Tongue (tissue), 2 donors: ENCODE measurements around the gene HOXB4. TPM values are rescaled to one million over a fixed set of nuclear protein-coding genes. Genes with fewer than 3 reads are reported as not detected.

Source experiments
- DNase-seq: peaks from one replicate; pipeline ENCODE4 v3.0.0-alpha.2; 2015
- total RNA-seq: library from RNA; depleted of rRNA; stranded (reverse); fragments of >200 nt; gene quantifications from one replicate; pipeline ENCODE4 v1.2.3, GENCODE V29; 2014

The HOXB4 gene
- 0.92 TPM for total RNA-seq

DNA sequence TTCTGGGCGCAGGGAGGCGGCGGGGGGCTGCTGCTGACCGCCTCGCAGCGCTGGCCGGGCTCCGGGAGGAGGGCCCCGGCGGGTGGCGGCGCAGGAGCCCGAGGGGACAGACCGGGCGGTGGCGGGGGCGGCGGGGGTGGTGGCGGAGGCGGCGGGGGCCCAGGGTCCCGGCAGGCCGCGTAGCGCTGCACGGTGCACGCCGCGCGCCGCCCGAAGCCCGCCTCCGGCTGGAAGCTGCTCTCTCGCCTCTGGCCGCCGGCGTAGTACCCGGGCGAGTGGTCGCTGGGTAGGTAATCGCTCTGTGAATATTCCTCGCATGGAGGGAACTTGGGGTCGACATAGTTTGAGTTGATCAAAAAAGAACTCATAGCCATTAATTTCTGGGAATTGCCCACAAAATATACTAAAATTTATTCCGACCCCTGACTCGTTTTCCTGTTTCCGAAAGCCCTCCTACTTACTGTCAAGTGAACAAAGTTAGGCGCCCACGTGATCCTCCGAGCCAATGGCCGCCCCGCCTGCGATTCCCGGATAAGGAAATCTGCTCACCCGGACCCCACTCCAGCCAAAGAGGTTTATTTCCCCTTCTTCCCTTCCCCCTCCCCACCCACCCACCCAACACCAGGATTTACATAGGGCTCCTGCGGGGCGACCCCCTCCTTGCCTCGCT is at the start of gene HOXB4:
Gene HOXB4, minus strand, starts transcription at position 405 of the 670 bp plus-strand sequence. Its CDS starts 31 bp downstream, at position 374.
- peak; percentile 82 for DNase-seq

DNA sequence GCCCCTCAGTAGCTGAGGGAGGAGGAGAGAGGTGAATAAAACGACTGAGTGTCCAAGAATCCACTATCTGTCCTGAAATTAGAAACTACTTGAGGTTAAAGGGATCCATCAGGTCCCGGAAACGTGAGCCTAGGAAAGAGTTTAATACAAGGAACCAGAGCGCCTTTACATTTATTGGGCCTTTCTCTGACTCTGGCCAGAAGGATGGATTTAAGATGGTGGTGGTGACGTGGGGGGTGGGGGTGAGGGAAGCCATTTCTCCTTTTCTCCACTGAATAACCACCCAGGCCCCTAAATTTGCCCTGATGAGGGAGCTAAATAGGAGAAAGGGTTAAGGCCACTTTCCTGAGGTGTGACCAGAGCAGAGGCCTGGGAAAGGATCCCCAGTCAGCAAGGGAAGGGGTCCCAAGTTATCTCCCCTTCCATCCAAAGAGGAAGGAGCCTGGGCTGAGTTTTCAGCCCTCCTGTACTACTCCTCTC is 49.0 kb upstream of the HOXB4 start:
- no peak for DNase-seq

DNA sequence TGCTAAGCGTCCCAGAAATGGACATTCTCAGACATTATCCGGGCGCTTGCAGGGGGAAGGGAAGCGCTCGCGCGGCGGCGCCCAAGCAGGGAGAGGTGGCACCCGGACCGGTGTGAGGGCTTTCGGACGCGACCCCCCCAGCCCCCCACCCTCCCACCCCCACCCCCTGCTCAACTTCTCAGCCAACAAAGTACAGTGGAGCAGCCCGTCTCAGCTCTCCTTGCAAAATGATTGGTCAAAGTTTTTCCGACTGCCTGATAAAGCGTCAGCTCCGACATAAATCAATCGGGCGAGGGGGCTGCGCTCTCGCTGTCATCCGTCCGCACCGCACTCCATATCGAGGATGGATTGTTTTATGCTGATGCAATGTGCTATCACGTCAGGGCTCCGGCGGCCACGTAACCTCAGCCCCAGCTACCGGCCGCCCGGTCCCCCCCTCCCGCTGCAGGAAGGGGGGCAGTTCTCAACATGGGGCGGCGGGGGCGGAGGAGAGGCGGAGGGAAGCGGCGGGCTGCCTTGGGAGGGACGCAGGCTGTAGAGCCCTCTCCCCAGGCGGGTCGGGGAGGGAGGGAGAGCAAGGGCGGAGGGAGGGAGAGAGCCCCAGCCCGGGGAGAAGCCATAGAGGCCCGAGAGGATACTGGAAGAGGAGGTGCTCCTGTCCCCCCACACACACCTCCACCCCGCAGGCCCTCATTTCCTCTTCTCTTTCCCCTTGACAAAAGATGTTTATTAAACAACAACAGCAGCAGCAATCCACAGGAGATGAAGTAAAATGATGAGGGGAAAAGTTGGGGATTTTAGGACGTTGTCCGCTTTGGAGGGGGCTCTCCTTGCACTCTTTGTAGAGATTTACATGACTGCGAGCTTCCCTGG is 48.3 kb upstream of the HOXB4 start, which contains the start of gene HOXB9:
Gene HOXB9, minus strand, starts transcription at position 114 of the 873 bp plus-strand sequence. Its CDS starts 89 bp downstream, at position 25.
- no peak for DNase-seq

DNA sequence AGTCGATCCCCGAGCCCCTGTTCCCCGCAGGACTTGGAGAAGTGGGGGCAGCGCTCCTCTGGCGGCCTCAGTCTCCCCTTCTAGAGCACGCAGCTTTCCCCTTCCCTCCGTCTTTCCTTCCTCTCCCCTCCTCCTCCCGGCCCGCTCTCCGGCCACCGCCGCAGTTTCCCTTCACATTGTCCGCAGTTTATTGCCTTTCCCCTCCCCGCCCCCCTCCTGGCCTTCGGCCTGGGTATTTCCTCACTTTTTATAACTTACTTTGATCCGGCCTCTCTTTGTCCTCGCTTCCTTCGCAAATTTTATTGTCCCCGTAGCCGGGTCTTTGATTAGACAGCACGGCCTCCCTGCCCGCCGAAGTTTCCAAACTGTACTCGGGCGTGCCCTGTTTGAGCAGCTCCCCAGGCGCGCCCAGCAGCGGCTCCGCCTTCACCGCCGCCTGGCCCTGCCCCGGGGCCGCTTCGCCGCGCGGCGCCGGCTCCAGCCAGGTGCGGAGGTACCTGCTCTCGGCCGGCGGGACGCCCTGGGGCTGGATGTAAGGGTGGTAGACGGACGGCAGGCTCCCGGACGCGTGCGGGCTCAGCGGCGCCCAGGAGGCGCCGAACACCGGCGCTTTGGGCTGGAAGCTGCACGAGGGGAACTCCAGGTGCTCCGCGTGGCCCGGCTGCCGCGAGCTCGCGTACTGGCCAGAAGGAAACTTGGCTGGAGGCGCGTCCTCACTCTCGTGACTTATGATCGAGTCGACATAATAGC is 47.5 kb upstream of the HOXB4 start:
- DNase-seq, result no peak

DNA sequence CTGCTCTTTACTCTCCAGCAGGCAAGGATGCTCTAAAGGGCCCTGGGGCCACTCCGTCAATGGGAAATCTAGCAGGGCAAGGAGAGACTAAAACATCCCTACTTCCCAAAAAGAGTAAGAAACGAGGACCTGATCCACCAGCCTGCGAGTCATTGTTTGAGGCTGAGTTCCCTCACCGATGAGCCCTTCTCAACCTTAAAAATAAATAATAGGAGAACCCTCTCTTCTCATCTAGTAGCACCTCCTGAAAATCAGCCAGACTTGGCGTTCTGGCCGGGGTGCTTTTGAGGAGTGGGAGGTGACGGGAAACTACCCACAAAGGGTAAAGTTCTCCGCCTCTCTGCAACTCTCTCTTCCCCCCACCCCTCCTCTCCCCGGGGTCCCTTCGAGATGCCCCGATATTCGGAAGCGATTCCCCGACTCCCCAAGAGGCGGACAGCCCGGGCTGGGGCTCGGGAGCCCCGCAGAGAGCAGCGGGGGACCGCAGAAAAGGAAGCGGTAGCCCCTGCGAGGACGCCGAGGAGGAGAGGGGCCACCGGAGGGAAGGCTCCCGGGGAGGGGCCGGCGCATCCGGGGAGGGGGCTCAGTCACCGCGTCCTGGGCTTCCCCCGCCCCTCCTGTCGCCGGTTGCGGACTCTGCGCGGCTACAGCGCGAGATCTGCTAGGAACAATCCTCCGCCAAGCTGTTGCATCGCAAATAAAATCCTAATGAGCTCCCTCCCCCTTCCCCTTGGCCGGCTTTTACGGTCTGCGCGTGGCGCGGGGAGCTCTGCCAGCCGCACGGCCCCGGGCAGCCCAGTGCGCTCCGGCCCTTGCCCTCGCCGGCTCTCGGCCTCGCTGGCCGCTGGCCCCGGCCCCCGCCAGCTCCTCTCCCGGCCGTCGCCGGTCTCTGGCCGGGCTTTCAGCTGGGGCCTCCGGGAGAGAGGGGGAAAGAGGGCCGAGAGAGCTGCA is 46.7 kb upstream of the HOXB4 start:
- DNase-seq, result no peak

DNA sequence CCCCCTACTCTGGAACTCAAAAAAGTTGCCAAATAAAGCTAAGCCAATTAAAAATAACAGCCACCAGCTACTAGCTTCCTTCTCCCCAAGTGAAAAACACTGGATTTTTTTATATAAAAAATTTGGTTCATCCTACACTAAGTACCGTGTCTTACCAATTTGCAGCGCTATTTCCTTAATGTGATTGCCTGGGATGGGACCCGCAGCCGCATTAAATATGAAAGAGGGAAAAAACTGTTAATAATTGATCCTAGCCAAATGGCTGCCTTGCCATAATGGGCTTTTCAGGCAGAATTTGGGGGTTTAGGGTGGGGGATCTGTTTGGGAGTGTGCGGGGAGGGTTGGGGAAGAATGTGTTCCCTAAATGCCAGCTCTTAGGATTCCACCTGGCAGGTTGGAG is 46.0 kb upstream of the HOXB4 start:
- DNase-seq, result no peak

DNA sequence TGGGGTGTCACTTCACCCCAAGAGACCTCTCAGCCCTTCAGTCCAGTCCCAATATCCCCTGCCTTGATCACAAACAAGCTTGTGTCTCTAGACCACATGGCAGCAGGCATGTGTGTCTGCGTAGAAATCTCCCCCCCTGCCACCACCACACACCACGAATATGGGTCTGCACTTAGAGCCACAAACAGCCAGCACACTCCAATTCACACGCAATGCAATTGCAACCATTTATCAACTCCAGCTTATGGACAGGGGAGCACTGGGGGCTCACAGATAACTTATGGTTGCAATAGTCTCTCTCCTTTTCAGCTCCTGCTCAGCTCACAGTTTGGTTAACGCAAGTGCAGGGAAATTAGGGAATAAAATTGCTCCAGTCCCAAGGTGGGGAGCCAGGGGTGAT is 45.4 kb upstream of the HOXB4 start:
- no peak for DNase-seq

DNA sequence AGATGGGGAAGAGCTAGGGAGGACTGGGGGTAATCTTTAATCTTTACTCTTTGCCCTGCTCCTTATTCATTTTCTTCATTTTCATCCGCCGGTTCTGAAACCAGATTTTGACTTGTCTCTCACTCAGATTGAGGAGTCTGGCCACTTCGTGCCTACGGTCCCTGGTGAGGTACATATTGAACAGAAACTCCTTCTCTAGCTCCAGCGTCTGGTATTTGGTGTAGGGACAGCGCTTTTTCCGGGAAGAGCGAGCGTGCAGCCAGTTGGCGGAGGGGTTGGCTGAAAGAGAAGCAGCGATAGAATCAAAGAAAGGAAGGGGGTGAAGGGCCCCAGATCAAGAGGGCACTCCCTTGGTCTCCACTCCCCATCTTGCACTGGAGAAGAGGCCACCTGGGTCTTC is 44.7 kb upstream of the HOXB4 start:
- no peak for DNase-seq

DNA sequence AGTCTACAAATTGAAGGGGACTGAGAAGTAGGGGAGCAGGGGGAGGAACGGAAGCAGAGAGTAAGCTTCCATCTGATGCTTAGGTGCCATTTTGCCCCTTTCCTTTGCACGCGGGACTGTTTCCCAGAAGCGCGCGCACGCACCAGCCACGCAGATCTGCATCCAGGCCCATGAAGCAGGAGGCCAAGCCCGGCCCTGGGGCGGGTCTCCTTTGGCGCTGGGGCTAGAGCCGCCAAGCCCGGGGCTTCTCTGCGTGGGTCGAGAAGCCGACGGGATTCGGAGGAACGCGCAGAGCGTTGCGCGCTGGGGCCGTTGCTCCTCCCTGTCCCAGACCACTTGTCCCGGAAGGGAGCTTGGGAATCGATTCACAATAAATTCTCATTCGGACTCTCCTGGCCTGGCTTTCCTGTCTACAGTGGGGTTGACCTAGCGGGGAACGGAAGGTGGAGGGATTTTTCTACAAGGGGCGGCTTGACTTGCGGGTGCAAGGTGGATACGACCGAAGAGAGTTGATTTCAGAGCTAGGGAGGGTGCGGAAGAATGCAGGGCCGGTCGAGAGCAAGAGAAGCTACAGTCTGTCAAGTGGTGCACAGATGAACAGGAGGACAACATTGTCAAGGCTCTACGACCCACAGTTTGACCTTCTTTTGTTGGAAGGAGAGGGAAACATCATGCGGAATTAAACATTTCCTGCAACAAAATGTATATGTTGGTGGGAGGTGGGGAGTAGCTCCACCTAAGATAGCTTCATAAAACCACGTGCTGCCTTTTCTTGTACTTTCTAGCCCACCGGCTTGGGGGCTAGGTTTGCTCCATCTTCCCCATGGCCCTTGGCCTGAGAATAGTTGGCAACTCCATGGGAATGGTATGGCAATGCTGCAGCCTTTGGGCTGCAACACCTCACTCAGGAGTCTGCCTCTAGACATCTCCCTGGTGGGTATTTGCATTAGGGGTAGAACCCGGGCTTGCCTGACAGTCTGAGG is 43.6 kb upstream of the HOXB4 start:
- DNase-seq, result no peak

DNA sequence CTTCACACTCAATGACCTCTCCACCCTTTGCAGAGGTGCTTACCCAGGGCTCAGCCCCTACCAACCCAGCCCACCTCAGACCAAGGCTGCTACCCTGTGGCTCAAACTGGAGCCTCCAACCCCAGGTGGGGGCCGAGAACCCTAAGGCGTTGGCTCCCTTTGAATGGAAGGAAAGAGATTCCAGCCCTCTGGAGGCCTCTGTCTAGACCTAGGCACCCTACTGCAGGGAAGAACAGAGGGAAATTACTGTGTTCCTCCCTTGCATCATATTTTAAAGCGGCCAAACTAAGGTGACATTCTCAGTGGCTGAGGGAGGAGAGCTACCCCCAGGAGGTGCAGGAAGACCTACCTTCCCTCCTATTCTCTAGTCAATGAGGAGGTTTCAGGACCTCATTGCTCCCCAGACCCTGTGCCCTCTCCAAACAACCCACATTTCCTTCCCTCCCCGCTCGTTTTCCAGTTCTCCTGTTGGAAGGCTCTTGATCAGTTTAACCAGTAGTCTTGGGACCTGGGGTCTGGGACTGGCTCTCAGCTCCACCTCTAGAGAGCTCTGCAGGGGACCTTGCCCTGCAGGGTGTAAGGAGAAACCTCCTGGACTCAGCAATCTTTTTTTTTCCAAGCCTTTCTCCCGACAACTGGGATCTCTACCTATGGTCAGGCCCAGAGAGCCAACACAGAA is 42.5 kb upstream of the HOXB4 start:
- DNase-seq, result no peak

DNA sequence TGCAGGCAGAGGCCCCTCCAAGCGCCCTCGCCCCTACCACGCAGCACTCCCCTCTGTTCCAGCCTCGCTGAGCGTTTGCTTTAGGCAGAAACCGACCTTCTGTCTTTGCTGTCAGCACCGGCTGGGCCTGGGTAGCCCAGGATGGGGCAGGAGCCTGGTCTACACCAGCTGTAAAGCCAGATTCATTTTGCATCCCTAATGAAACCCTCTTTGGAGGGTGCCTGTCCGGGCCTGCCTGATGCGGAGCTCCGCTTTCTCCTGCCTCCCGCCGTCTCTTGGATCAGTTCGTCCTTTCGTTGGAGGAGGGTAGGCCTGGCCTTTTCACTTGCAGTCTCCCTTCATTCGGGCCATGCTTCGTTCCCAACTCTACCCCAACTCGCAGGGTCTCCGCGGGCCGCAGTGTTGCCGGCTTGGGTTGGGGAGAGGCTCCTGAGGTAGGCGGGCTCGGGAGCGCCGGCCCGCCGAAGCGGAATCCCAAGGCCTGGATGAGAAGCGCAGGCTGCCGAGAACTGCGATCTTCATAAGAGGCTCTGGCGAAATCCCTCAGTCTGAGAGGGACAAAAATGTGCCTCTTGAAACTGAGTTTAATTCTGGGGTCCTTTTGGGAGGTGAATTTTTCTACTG is 41.8 kb upstream of the HOXB4 start:
- DNase-seq, result no peak

DNA sequence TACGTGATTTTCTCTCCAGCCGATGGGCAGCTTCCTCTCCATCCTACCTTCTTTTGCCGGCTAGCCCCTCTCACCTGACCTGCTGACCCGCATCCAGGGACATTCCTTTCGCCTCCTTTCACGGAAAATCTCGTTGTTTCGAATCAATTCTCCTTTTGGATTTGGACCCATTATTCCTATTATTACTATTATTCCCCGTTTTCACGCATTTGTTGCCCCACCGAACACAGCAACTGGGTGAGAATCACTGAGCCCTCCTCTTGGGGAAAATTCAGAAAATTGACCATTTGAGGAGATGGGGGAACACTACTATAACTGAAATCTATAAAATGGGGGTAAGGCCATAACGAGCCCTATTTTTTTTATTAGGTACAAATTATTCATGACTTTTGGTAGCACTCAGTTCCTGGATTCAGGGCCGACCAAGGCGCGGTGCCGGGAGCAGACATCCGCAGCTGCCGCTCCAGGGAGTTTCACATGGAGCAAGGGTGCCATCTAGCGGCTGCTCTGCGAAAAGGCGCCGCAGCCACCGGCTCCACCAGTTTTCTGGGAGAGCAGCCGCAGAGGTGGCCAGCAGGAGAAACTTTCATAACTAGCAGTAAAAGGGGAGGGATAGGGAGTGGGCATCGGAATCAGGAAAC is 40.2 kb upstream of the HOXB4 start:
- peak; percentile 95 for DNase-seq

DNA sequence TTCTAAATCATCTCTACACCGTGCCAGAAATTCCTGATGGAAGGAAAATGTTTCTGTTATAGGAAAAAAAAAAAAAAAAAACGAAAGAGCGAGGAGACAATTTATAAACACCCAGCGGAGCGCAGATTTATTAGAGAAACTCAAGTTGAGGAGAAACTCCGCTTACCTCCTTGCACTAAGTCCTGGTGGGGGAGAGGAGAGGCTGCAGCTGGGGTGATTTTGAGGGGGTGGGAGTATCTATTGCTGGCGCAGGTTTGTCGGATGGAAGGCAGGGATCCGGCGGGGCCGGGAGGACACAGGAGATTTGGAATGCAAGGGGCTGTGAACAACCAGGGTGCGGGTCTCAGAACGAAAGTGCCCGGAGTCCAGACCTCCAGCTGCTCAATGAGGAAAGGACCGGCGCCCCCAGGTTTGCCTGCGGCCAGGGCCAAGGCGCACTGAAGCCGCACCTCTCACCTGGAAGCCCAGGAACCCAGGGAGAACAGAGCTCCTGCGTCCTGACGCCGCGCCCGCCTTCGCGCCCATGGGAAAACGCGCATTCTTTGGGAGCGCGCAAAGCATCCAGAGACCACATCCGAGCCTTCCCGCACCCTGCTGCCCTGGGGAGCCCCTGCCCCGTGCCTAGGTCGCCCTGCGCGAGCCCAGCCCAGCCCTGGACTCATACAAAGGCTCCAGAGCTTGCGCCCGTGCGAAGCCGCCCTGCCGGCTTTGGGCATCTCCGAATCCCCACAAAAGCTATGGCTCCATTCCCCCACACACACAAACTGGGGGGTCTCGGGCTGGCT is 39.5 kb upstream of the HOXB4 start:
- no peak for DNase-seq

DNA sequence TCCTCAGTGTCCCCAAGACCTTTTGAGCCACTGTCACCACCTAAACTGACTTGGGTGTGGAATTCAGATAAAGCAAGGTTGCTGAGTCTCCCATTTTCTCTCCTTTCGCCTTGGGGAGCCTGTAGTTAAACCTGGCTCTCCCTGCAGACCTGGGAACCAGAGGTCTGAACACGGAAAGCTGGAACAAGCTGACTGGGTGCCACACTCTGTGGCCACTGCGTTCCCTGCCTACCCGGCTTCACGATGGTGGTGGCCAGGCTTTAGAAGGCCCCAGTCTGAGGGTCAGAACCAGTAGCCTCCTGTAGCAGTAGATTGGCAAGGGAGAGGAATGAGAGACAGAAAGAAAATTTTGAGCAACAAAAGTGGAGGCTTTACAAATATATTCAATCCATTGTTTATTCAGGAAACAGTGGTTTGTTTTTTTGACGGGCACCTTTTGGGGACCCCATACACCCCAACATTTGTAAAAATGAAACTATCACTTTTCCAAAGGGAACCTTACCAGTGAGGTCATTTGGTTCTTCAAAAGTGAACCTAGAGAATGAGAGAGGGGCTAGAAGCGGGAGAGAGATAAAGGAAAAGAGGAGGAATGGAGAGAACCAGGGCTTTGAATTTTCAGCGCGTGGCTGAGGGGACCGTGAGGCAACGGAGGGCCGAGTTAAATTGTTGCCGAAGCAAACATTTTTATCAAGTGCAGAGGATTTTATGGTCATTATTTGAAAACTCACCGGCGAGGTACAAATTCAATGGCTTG is 38.7 kb upstream of the HOXB4 start:
- DNase-seq, result no peak

DNA sequence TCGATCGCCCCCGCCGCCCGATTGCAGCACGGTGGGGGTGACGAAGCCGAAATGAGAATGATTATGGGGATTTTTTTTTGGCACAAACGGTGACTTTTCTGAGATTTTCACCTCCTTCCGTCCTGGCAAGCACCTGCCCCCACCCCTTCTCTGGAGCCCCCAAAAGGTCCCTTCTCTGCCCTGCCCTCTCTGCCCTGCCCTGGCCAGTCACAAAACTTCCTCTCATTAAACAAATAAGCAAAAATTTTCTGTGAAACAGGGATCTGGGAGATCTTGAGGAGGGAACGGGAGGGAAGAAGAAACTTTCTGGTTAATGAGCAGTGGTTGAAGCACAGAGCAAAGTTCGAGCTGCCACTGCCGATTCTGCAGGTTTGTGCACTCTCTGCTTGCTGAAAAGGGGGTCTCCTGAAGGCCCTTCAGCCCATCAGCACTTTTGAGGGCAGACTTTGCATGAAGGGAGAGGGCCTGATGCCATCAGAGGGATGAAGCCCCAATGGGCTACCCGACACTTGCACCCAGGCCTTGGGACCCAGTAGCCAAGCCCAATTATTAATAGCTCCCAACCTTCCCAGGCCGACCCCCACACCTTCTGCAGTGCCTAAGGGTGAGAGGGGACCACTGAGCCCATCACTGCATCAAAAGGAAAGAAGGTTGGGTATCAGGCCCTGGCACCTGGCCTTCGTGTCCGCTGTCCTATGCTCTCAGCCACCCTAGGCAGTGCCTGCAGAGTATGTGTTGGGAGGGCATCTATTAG is 38.0 kb upstream of the HOXB4 start:
- DNase-seq, result no peak
